HG02938 (cell line): ENCODE results near the gene ATF7.

Source experiments
- ATAC-seq: cut with Tn5 transposase; IDR thresholded peaks from one replicate; pipeline ENCODE4 v1.9.1; 2021; ENCODE audit warnings: mild to moderate bottlenecking, moderate library complexity; ENCODE audit not compliant: unreplicated experiment

The ATF7 gene

GRCh38 chr12:53532021-53532420, 94.2 kb downstream of the ATF7 start:
- no peak for ATAC-seq

GRCh38 chr12:53530920-53531319, 95.3 kb downstream of the ATF7 start:
- no peak for ATAC-seq

- no peak for ATAC-seq
These were observed 96.1 kb downstream of the ATF7 start for GRCh38 chr12:53530061-53530460.

- no peak for ATAC-seq
These were observed 101.7 kb downstream of the ATF7 start for GRCh38 chr12:53524476-53524875.

- ATAC-seq, result no peak
These were observed 103.1 kb downstream of the ATF7 start for GRCh38 chr12:53523131-53523530.

- no peak for ATAC-seq
These were observed 107.8 kb downstream of the ATF7 start for GRCh38 chr12:53518381-53518780.

- no peak for ATAC-seq
These were observed 109.3 kb downstream of the ATF7 start for GRCh38 chr12:53516758-53517455.

GRCh38 chr12:53515291-53515680, 110.9 kb downstream of the ATF7 start:
- ATAC-seq, result no peak

GRCh38 chr12:53514628-53515290, 111.4 kb downstream of the ATF7 start:
- no peak for ATAC-seq

- ATAC-seq, result no peak
These were observed 112.3 kb downstream of the ATF7 start for GRCh38 chr12:53513712-53514410.

GRCh38 chr12:53510181-53510812, 115.9 kb downstream of the ATF7 start:
- ATAC-seq, result no peak

GRCh38 chr12:53508534-53509170, 117.5 kb downstream of the ATF7 start:
- ATAC-seq, result peak; percentile 68

GRCh38 chr12:53507603-53507885, 118.6 kb downstream of the ATF7 start:
- no peak for ATAC-seq

GRCh38 chr12:53506881-53507602, 119.1 kb downstream of the ATF7 start, which contains the start of gene NPFF:
Gene NPFF, minus strand, starts transcription at chr12:53507484. Its CDS starts 10 bp downstream, at chr12:53507474.
- no peak for ATAC-seq

- no peak for ATAC-seq
These were observed 119.8 kb downstream of the ATF7 start for GRCh38 chr12:53506450-53506785.

- no peak for ATAC-seq
These were observed 120.4 kb downstream of the ATF7 start for GRCh38 chr12:53505555-53506449.

GRCh38 chr12:53505086-53505485, 121.1 kb downstream of the ATF7 start:
- ATAC-seq, result no peak

- no peak for ATAC-seq
These were observed 121.9 kb downstream of the ATF7 start for GRCh38 chr12:53504004-53504920.
